ENCODE results near the gene LRTM2. TPM values are rescaled to one million over a fixed set of nuclear protein-coding genes. Genes with fewer than 3 reads are reported as not detected.

The LRTM2 gene
- total RNA-seq, 1 experiment from 2014 or later, result not detected

DNA sequence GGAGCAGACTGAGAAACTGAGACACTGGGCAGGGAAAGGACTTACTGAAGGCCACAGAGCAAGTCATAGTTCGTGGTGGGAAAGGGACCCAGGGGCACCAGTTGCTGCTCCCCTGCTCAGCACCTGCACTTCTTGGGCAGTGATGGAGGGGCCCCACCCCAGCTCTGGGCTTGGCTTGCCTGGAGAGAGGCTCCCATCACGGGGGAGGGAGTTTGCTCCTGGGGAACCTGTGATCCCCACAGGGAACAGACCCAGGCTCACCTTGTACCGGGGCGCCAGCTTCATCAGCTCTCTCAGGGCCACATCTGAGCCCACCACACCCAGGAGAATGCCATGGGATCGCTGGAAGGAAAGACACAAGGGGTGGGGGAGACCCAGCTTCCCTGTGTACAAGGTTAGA, 58.3 kb downstream of the LRTM2 start:
- no TSS peak for BruUV-seq (replicated peaks)
- H3K9me3 ChIP-seq (ENCODE audit: control insufficient read depth, insufficient read depth, low read depth, low read length), result no peaks in the 10 kb centered on the region
- no peak for ATAC-seq
- no peaks in the 10 kb centered on the region for H3K27me3 ChIP-seq (ENCODE audit: control insufficient read depth, insufficient read depth, low read length)
- ChIA-PET POLR2A (no interaction called here), CTCF (no interaction called here)
- no peak overlapping the region for H3K27ac ChIP-seq (ENCODE audit: low read length)
- no peaks in the 10 kb centered on the region for H3K4me1 ChIP-seq (ENCODE audit: control insufficient read depth, insufficient read depth, low read length)
- intact Hi-C loops (cut with micrococcal nuclease; ENCODE audit: unreplicated experiment) (no loop called here), in situ Hi-C loops (cut with HindIII; ENCODE audit: low pct_unique_long_range_greater_than_20kb, low sequenced_read_pairs) (no loop called here)
- no peaks in the 10 kb centered on the region for H3K36me3 ChIP-seq (ENCODE audit: control insufficient read depth, insufficient read depth, low read length)
- TF ChIP-seq, protein P1, sequence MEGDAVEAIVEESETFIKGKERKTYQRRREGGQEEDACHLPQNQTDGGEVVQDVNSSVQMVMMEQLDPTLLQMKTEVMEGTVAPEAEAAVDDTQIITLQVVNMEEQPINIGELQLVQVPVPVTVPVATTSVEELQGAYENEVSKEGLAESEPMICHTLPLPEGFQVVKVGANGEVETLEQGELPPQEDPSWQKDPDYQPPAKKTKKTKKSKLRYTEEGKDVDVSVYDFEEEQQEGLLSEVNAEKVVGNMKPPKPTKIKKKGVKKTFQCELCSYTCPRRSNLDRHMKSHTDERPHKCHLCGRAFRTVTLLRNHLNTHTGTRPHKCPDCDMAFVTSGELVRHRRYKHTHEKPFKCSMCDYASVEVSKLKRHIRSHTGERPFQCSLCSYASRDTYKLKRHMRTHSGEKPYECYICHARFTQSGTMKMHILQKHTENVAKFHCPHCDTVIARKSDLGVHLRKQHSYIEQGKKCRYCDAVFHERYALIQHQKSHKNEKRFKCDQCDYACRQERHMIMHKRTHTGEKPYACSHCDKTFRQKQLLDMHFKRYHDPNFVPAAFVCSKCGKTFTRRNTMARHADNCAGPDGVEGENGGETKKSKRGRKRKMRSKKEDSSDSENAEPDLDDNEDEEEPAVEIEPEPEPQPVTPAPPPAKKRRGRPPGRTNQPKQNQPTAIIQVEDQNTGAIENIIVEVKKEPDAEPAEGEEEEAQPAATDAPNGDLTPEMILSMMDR (IDR thresholded peaks at IDR 0.05), result no peak
- TF ChIP-seq, protein P2, sequence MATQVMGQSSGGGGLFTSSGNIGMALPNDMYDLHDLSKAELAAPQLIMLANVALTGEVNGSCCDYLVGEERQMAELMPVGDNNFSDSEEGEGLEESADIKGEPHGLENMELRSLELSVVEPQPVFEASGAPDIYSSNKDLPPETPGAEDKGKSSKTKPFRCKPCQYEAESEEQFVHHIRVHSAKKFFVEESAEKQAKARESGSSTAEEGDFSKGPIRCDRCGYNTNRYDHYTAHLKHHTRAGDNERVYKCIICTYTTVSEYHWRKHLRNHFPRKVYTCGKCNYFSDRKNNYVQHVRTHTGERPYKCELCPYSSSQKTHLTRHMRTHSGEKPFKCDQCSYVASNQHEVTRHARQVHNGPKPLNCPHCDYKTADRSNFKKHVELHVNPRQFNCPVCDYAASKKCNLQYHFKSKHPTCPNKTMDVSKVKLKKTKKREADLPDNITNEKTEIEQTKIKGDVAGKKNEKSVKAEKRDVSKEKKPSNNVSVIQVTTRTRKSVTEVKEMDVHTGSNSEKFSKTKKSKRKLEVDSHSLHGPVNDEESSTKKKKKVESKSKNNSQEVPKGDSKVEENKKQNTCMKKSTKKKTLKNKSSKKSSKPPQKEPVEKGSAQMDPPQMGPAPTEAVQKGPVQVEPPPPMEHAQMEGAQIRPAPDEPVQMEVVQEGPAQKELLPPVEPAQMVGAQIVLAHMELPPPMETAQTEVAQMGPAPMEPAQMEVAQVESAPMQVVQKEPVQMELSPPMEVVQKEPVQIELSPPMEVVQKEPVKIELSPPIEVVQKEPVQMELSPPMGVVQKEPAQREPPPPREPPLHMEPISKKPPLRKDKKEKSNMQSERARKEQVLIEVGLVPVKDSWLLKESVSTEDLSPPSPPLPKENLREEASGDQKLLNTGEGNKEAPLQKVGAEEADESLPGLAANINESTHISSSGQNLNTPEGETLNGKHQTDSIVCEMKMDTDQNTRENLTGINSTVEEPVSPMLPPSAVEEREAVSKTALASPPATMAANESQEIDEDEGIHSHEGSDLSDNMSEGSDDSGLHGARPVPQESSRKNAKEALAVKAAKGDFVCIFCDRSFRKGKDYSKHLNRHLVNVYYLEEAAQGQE (IDR thresholded peaks at IDR 0.05; ENCODE audit: insufficient read depth in 1 of 2, low read depth in 2 of 2, low read length in 1 of 2), result no peak
- no peak for TF ChIP-seq SIN3A (IDR thresholded peaks at IDR 0.05; ENCODE audit: borderline replicate concordance, insufficient read depth, low read depth, low read length)
- TF ChIP-seq TCF7L2 (IDR thresholded peaks at IDR 0.05; ENCODE audit: low read depth, low read length), result no peak
- no peak overlapping the region for H3K4me3 ChIP-seq (ENCODE audit: low read depth in 2 of 2, low read length in 2 of 2)
- DNase-seq (ENCODE audit: low read depth, low spot score), result no peak

DNA sequence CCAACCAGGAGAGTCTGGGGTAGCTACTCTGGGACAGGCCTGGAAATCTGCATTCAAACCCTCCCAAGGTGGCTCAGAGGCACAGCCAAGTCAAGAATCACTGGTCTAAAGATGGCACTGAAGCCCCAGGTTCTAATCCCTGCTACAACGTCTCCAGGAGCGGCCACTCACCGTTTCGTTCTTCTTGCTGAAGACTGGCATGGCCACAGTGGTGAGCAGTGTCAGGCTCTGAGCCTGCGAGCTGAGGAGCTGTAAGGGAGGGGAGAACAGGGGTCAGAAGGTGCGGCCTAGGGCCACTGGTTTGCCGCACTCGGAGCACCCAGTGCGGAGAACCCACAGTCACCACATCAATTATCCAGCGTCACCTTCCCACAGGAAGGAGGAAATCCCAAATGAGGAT, 59.3 kb downstream of the LRTM2 start:
- Histone ChIP-seq H3K27me3 (ENCODE audit: control insufficient read depth, insufficient read depth, low read length) (no peaks in the 10 kb centered on the region), H3K9me3 (ENCODE audit: control insufficient read depth, insufficient read depth, low read depth, low read length) (no peaks in the 10 kb centered on the region), H3K4me3 (ENCODE audit: low read depth in 2 of 2, low read length in 2 of 2) (no peak overlapping the region), H3K27ac (ENCODE audit: low read length) (no peak overlapping the region), H3K36me3 (ENCODE audit: control insufficient read depth, insufficient read depth, low read length) (no peaks in the 10 kb centered on the region), H3K4me1 (ENCODE audit: control insufficient read depth, insufficient read depth, low read length) (no peaks in the 10 kb centered on the region)
- no peak for DNase-seq (ENCODE audit: low read depth, low spot score)
- TF ChIP-seq TCF7L2 (IDR thresholded peaks at IDR 0.05; ENCODE audit: low read depth, low read length) (no peak), SIN3A (IDR thresholded peaks at IDR 0.05; ENCODE audit: borderline replicate concordance, insufficient read depth, low read depth, low read length) (no peak), POLR2AphosphoS5 (IDR thresholded peaks at IDR 0.05; ENCODE audit: low read depth, low read length) (no peak)
- TF ChIP-seq, protein P2 (IDR thresholded peaks at IDR 0.05; ENCODE audit: insufficient read depth in 1 of 2, low read depth in 2 of 2, low read length in 1 of 2), result no peak
- TF ChIP-seq, protein P1 (IDR thresholded peaks at IDR 0.05), result no peak
- intact Hi-C loops (cut with micrococcal nuclease; ENCODE audit: unreplicated experiment), result no loop called here
- BruUV-seq (replicated peaks), result no TSS peak
- in situ Hi-C loops (cut with HindIII; ENCODE audit: low pct_unique_long_range_greater_than_20kb, low sequenced_read_pairs), result no loop called here
- ATAC-seq, result no peak
- POLR2A ChIA-PET, result no interaction called here
- CTCF ChIA-PET, result no interaction called here
